ENCODE data around the gene CD7.

The CD7 gene

DNA sequence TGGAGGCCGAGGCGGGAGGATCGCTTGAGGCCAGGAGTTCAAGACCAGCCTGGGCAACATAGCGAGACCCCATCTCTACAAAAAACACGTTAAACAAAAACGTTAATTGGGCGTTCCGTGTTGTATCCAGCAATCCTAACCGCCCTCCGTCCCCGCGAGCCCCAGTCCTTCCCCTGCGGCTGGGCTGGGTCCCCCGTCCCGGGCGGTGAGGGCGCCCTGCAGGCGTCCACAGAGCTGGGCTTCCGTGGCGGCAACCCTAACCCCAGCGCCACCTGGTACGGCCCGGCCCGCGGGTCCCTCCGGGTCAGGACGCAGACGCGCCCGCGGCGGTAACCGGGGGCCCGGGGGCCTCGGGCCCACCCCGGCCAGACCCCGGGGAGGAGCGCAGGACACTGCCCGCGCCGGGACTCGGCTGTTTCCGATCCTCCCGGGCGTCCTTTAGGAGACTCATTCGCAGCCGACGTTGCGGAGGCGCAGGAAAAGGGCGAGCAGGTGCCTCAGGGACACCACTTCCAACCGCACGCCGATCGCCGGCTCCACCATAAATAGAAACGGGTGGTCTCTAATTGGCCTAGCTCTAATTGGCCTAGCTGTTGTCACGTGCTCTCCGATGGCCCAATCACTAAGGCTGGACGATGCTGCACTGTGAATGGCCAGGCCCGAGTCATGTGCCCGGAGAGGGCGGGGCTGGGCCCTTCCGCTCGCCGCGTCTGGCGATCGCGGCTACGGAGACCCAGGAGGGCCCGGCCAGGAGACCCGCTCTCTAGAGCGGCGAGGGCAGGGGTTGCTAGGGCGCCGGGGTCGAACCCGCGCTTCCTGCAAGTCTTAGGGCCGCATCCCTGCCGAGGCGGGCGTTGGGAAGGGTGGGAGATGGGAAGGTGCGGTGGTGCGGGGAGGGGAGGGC lies 24.9 kb downstream of the CD7 start:
- Histone ChIP-seq H3K23ac (ENCODE audit: low read depth, low read length, poor library complexity) (peak overlapping the region; percentile 96), H4K8ac (ENCODE audit: low read depth, low read length) (no peak overlapping the region), H3K4me1 (ENCODE audit: control insufficient read depth in 2 of 2, insufficient read depth in 1 of 2, low read depth in 1 of 2, low read length in 2 of 2) (peaks cover 4 to 9% of the 10 kb centered on the region in 2 donors), H3K4me3 (ENCODE audit: low read length in 2 of 2) (peak overlapping the region; percentile 66 to 92), H3K4me2 (ENCODE audit: insufficient read depth, low read length, poor library complexity, severe bottlenecking) (peak overlapping the region; percentile 90), H2BK5ac (ENCODE audit: low read length) (peak overlapping the region; percentile 49), H3K14ac (ENCODE audit: low read length) (no peak overlapping the region), H3K36me3 (replicated peaks in 1 of 2; ENCODE audit: control insufficient read depth in 2 of 2, insufficient read depth in 2 of 2, low read length in 2 of 2) (no peaks in the 10 kb centered on the region), H2BK15ac (ENCODE audit: low read length) (peak overlapping the region; percentile 10), H3K4ac (ENCODE audit: low read length) (no peak overlapping the region), H3K27me3 (ENCODE audit: control insufficient read depth in 3 of 3, insufficient read depth in 3 of 3, low read depth in 1 of 3, low read length in 3 of 3) (no peaks in the 10 kb centered on the region), H3K9ac (ENCODE audit: low read depth, low read length, poor library complexity) (peak overlapping the region; percentile 94), H2BK12ac (ENCODE audit: low read length) (no peak overlapping the region), H3K79me1 (ENCODE audit: low read depth, low read length) (no peaks in the 10 kb centered on the region), H2BK120ac (ENCODE audit: low read depth, low read length) (no peak overlapping the region), H3K18ac (ENCODE audit: low read length) (peak overlapping the region; percentile 99), H2AFZ (ENCODE audit: low read length) (peak overlapping the region; percentile 91), H2AK5ac (ENCODE audit: low read depth, low read length) (peak overlapping the region; percentile 60), H4K91ac (ENCODE audit: low read depth, low read length, poor library complexity) (no peak overlapping the region), H3K27ac (replicated peaks; ENCODE audit: low read length) (peak overlapping the region; percentile 96), H3K9me3 (replicated peaks in 1 of 2; ENCODE audit: control insufficient read depth in 2 of 2, insufficient read depth in 1 of 2, low read depth in 1 of 2, low read length in 2 of 2) (peaks cover 2 to 6% of the 10 kb centered on the region in 2 donors)
- no CpG with 5 or more reads among the region's 86 CpGs for WGBS, 2 donors (ENCODE audit: extremely low coverage in 2 of 2, insufficient read length in 2 of 2, insufficient replicate concordance in 1 of 2)
- peak; percentile 96 for DNase-seq (ENCODE audit: low spot score)

DNA sequence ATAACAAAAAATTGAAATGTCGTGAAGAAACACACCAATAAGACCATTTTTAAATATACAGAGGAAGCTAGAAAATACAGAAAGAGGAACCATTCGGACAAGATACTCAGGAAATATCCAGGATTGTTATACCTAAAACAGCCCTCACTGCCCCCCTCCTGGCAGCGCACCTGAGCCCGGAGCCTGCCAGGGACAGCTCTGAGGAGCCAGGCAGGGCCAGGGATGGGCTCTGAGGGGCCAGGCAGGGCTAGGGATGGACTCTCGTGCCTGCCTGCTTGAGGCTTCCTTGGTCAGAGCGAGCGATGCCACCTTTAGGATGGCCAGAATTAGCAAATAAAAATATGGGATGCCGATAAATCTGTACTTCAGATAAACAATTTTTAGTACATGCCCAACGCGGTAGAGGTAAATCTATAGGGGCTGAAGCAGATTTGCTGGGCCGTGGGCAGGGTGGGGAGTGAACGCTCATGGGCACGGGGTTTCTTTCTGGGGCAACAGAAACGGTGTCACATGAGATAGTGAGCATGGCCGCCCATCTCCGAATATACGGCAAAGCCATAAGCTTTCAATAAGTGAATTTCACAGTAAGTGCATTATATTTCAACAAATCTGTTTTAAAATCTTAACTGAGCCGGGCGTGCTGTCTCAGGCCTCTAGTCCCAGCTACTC lies 25.7 kb downstream of the CD7 start:
- H3K79me1 ChIP-seq (ENCODE audit: low read depth, low read length), result no peaks in the 10 kb centered on the region
- no peak for DNase-seq (ENCODE audit: low spot score)
- H3K9ac ChIP-seq (ENCODE audit: low read depth, low read length, poor library complexity), result no peak overlapping the region
- H2BK120ac ChIP-seq (ENCODE audit: low read depth, low read length), result no peak overlapping the region
- H2AFZ ChIP-seq (ENCODE audit: low read length), result no peak overlapping the region
- H3K4me3 ChIP-seq (ENCODE audit: low read length in 2 of 2), result peak overlapping the region; percentile 66 to 92
- H3K4me1 ChIP-seq (ENCODE audit: control insufficient read depth in 2 of 2, insufficient read depth in 1 of 2, low read depth in 1 of 2, low read length in 2 of 2), result peaks cover 4 to 9% of the 10 kb centered on the region in 2 donors
- peak overlapping the region; percentile 9 for H2AK5ac ChIP-seq (ENCODE audit: low read depth, low read length)
- peak overlapping the region; percentile 90 for H3K4me2 ChIP-seq (ENCODE audit: insufficient read depth, low read length, poor library complexity, severe bottlenecking)
- H3K27ac ChIP-seq (replicated peaks; ENCODE audit: low read length), result no peak overlapping the region
- H3K36me3 ChIP-seq (replicated peaks in 1 of 2; ENCODE audit: control insufficient read depth in 2 of 2, insufficient read depth in 2 of 2, low read length in 2 of 2), result no peaks in the 10 kb centered on the region
- H2BK5ac ChIP-seq (ENCODE audit: low read length), result no peak overlapping the region
- no peak overlapping the region for H3K4ac ChIP-seq (ENCODE audit: low read length)
- H2BK15ac ChIP-seq (ENCODE audit: low read length), result no peak overlapping the region
- H4K8ac ChIP-seq (ENCODE audit: low read depth, low read length), result no peak overlapping the region
- no peaks in the 10 kb centered on the region for H3K27me3 ChIP-seq (ENCODE audit: control insufficient read depth in 3 of 3, insufficient read depth in 3 of 3, low read depth in 1 of 3, low read length in 3 of 3)
- no peak overlapping the region for H4K91ac ChIP-seq (ENCODE audit: low read depth, low read length, poor library complexity)
- peaks cover 4 to 12% of the 10 kb centered on the region in 2 donors for H3K9me3 ChIP-seq (replicated peaks in 1 of 2; ENCODE audit: control insufficient read depth in 2 of 2, insufficient read depth in 1 of 2, low read depth in 1 of 2, low read length in 2 of 2)
- no peak overlapping the region for H3K18ac ChIP-seq (ENCODE audit: low read length)
- no peak overlapping the region for H3K23ac ChIP-seq (ENCODE audit: low read depth, low read length, poor library complexity)
- no peak overlapping the region for H3K14ac ChIP-seq (ENCODE audit: low read length)
- no peak overlapping the region for H2BK12ac ChIP-seq (ENCODE audit: low read length)
- WGBS, 2 donors (ENCODE audit: extremely low coverage in 2 of 2, insufficient read length in 2 of 2, insufficient replicate concordance in 1 of 2), result no CpG with 5 or more reads among the region's 19 CpGs

DNA sequence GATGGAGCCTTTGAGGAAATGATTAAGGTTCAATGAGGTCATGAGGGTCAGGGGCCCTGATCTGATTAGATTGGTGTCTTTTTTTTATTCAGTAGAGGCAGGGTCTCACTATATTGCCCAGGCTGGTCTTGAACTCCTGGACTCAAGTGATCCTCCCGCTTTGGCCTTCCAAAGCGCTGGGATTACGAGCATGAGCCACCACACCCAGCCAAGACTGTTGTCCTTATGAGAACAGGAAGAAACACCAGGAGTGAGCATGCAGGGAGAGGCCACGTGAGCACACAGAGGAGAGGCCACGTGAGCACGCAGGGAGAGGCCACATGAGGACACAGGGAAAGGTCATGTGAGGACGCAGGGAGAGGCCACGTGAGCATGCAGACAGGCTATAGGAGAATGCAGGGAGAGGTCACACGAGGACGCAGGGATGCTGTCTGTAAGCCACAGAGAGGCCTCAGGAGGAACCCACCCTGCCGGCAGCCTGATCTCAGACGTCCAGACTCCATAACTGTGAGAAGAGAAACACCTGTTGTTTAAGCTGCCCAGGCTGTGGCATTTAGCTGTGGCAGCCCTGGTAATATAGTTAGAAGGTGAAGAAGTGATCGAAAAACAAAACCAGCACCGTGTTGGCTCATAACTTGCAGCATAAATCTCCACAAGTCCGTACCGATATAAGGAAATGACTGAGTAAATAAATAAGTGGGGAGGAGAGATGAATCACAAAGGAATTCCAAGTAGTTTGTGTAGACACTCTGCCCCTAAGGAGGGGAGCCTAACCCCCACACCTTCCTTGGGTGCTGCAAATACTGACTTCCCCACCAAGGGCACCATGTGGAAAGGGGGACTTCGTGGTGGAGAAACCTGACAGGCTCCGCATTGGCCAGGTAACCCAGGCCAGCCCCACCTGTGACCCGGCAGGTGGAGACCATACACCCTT lies 29.3 kb downstream of the CD7 start:
- H2AFZ ChIP-seq (ENCODE audit: low read length), result no peak overlapping the region
- H4K91ac ChIP-seq (ENCODE audit: low read depth, low read length, poor library complexity), result no peak overlapping the region
- no peaks in the 10 kb centered on the region for H3K27me3 ChIP-seq (ENCODE audit: control insufficient read depth in 3 of 3, insufficient read depth in 3 of 3, low read depth in 1 of 3, low read length in 3 of 3)
- H3K4me2 ChIP-seq (ENCODE audit: insufficient read depth, low read length, poor library complexity, severe bottlenecking), result no peak overlapping the region
- H3K4ac ChIP-seq (ENCODE audit: low read length), result no peak overlapping the region
- H3K23ac ChIP-seq (ENCODE audit: low read depth, low read length, poor library complexity), result no peak overlapping the region
- H3K18ac ChIP-seq (ENCODE audit: low read length), result no peak overlapping the region
- H4K8ac ChIP-seq (ENCODE audit: low read depth, low read length), result no peak overlapping the region
- WGBS, 2 donors (ENCODE audit: extremely low coverage in 2 of 2, insufficient read length in 2 of 2, insufficient replicate concordance in 1 of 2), result no CpG with 5 or more reads among the region's 19 CpGs
- H3K4me3 ChIP-seq (ENCODE audit: low read length in 2 of 2), result no peak overlapping the region
- H3K36me3 ChIP-seq (replicated peaks in 1 of 2; ENCODE audit: control insufficient read depth in 2 of 2, insufficient read depth in 2 of 2, low read length in 2 of 2), result no peaks in the 10 kb centered on the region
- H3K9me3 ChIP-seq (replicated peaks in 1 of 2; ENCODE audit: control insufficient read depth in 2 of 2, insufficient read depth in 1 of 2, low read depth in 1 of 2, low read length in 2 of 2), result peaks cover 4 to 12% of the 10 kb centered on the region in 2 donors
- H3K9ac ChIP-seq (ENCODE audit: low read depth, low read length, poor library complexity), result no peak overlapping the region
- H2BK15ac ChIP-seq (ENCODE audit: low read length), result peak overlapping the region; percentile 11
- no peak overlapping the region for H3K27ac ChIP-seq (replicated peaks; ENCODE audit: low read length)
- H2BK5ac ChIP-seq (ENCODE audit: low read length), result no peak overlapping the region
- H3K4me1 ChIP-seq (ENCODE audit: control insufficient read depth in 2 of 2, insufficient read depth in 1 of 2, low read depth in 1 of 2, low read length in 2 of 2), result peaks cover 6 to 15% of the 10 kb centered on the region in 2 donors
- no peak overlapping the region for H2AK5ac ChIP-seq (ENCODE audit: low read depth, low read length)
- no peak for DNase-seq (ENCODE audit: low spot score)
- no peak overlapping the region for H2BK120ac ChIP-seq (ENCODE audit: low read depth, low read length)
- no peak overlapping the region for H2BK12ac ChIP-seq (ENCODE audit: low read length)
- H3K79me1 ChIP-seq (ENCODE audit: low read depth, low read length), result no peaks in the 10 kb centered on the region
- no peak overlapping the region for H3K14ac ChIP-seq (ENCODE audit: low read length)

Measured in neuronal stem cell (in vitro differentiated cells).